ENCODE measurements around the gene PJA2. TPM values are rescaled to one million over a fixed set of nuclear protein-coding genes. Genes with fewer than 3 reads are reported as not detected.

Gene PJA2
- polyA plus RNA-seq, 3 donors, result 36.2 to 74.1 (median 49.7) TPM

GRCh38 chr5:109407913-109408312 is 1.9 kb downstream of the PJA2 start:
- peak in 1 of 3 donors; percentile 32 for DNase-seq

GRCh38 chr5:109406719-109407118 is 3.1 kb downstream of the PJA2 start:
- Mint-ChIP-seq H3K4me1 (peaks cover 53% of the 10 kb centered on the region), H3K4me3 (no peak overlapping the region), H3K9me3 (no peaks in the 10 kb centered on the region), H3K27ac (peak overlapping the region in 1 of 7 donors; percentile 25), H3K27me3 (ENCODE audit: low read depth in 3 of 3) (no peaks in the 10 kb centered on the region), H3K36me3 (peaks cover 8 to 12% of the 10 kb centered on the region in 2 donors)
- Histone ChIP-seq H3K9ac (ENCODE audit: insufficient read depth, low read length, poor library complexity, severe bottlenecking) (no peak overlapping the region), H3K4me1 (ENCODE audit: control insufficient read depth in 1 of 2, insufficient read depth in 2 of 2, low read length in 2 of 2) (peaks cover 5 to 33% of the 10 kb centered on the region in 2 donors), H3K4me2 (replicated peaks; ENCODE audit: extremely low read depth, low read length, poor library complexity, severe bottlenecking) (no peak overlapping the region), H3K36me3 (replicated peaks in 1 of 2; ENCODE audit: control insufficient read depth in 1 of 2, insufficient read depth in 2 of 2, low read length in 2 of 2) (no peaks in the 10 kb centered on the region), H3K27ac (ENCODE audit: low read depth in 1 of 2, low read length in 2 of 2) (no peak overlapping the region), H2AFZ (ENCODE audit: insufficient read depth, low read depth, low read length, poor library complexity, severe bottlenecking) (no peak overlapping the region), H3K79me2 (ENCODE audit: insufficient read depth, low read length) (peaks cover 78% of the 10 kb centered on the region), H3K9me3 (replicated peaks in 1 of 2; ENCODE audit: control insufficient read depth in 1 of 2, insufficient read depth in 1 of 2, low read length in 2 of 2) (no peaks in the 10 kb centered on the region), H4K20me1 (ENCODE audit: insufficient read depth, low read length) (peaks cover 69% of the 10 kb centered on the region), H3K27me3 (ENCODE audit: control insufficient read depth in 2 of 2, insufficient read depth in 2 of 2, low read length in 2 of 2) (no peaks in the 10 kb centered on the region), H3K4me3 (replicated peaks in 1 of 3; ENCODE audit: low read depth in 2 of 3, low read length in 3 of 3) (no peak overlapping the region)
- DNase-seq, result no peak
- intact Hi-C loops (cut with micrococcal nuclease), result no loop called here
- TF ChIP-seq, protein P1, sequence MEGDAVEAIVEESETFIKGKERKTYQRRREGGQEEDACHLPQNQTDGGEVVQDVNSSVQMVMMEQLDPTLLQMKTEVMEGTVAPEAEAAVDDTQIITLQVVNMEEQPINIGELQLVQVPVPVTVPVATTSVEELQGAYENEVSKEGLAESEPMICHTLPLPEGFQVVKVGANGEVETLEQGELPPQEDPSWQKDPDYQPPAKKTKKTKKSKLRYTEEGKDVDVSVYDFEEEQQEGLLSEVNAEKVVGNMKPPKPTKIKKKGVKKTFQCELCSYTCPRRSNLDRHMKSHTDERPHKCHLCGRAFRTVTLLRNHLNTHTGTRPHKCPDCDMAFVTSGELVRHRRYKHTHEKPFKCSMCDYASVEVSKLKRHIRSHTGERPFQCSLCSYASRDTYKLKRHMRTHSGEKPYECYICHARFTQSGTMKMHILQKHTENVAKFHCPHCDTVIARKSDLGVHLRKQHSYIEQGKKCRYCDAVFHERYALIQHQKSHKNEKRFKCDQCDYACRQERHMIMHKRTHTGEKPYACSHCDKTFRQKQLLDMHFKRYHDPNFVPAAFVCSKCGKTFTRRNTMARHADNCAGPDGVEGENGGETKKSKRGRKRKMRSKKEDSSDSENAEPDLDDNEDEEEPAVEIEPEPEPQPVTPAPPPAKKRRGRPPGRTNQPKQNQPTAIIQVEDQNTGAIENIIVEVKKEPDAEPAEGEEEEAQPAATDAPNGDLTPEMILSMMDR (IDR thresholded peaks at IDR 0.05), result no peak
- WGBS (ENCODE audit: insufficient coverage), result no CpG with 5 or more reads among the region's 1 CpG

More at GRCh38 chr5:109407913-109408312, 1.9 kb downstream of the PJA2 start:
- no peak overlapping the region for H2AFZ ChIP-seq (ENCODE audit: insufficient read depth, low read depth, low read length, poor library complexity, severe bottlenecking)
- H3K4me1 ChIP-seq (ENCODE audit: control insufficient read depth in 1 of 2, insufficient read depth in 2 of 2, low read length in 2 of 2), result peaks cover 5 to 35% of the 10 kb centered on the region in 2 donors
- TF ChIP-seq, protein P1 (IDR thresholded peaks at IDR 0.05), result no peak
- Mint-ChIP-seq H3K4me3 (peak overlapping the region; percentile 74 to 95), H3K4me1 (peaks cover 47% of the 10 kb centered on the region), H3K9me3 (no peaks in the 10 kb centered on the region), H3K27me3 (ENCODE audit: low read depth in 3 of 3) (no peaks in the 10 kb centered on the region), H3K27ac (peak overlapping the region in 3 of 7 donors; percentile 5 to 58 (median 45)), H3K36me3 (peaks cover 8 to 12% of the 10 kb centered on the region in 2 donors)
- WGBS (ENCODE audit: insufficient coverage), result no CpG with 5 or more reads among the region's 2 CpGs
- peaks cover 66% of the 10 kb centered on the region for H3K79me2 ChIP-seq (ENCODE audit: insufficient read depth, low read length)
- H3K9me3 ChIP-seq (replicated peaks in 1 of 2; ENCODE audit: control insufficient read depth in 1 of 2, insufficient read depth in 1 of 2, low read length in 2 of 2), result no peaks in the 10 kb centered on the region
- no peaks in the 10 kb centered on the region for H3K36me3 ChIP-seq (replicated peaks in 1 of 2; ENCODE audit: control insufficient read depth in 1 of 2, insufficient read depth in 2 of 2, low read length in 2 of 2)
- peak overlapping the region; percentile 71 to 92 (median 77) for H3K4me3 ChIP-seq (replicated peaks in 1 of 3; ENCODE audit: low read depth in 2 of 3, low read length in 3 of 3)
- H3K27ac ChIP-seq (ENCODE audit: low read depth in 1 of 2, low read length in 2 of 2), result peak overlapping the region in 1 of 2 donors; percentile 97
- H3K4me2 ChIP-seq (replicated peaks; ENCODE audit: extremely low read depth, low read length, poor library complexity, severe bottlenecking), result peak overlapping the region; percentile 82
- H3K27me3 ChIP-seq (ENCODE audit: control insufficient read depth in 2 of 2, insufficient read depth in 2 of 2, low read length in 2 of 2), result no peaks in the 10 kb centered on the region
- intact Hi-C loops (cut with micrococcal nuclease), result no loop called here
- no peak overlapping the region for H3K9ac ChIP-seq (ENCODE audit: insufficient read depth, low read length, poor library complexity, severe bottlenecking)
- peaks cover 57% of the 10 kb centered on the region for H4K20me1 ChIP-seq (ENCODE audit: insufficient read depth, low read length)

Data from CD14-positive monocyte (primary cell).